Tibial artery (tissue), 4 donors: ENCODE measurements around the gene GAPVD1.

Source experiments
- DNase-seq, 2 donors: peaks; one replicate each; pipeline ENCODE4 v3.0.0-alpha.2; 2019
- H3K27ac ChIP-seq, 2 donors: fragments of 200-600 bp; sonication (generic) in 1 of 2; 1 replicate in 1 of 2; 2 replicates in 1 of 2; pipeline ENCODE4 v1.5.1; 2018 to 2019; ENCODE audit warnings: mild to moderate bottlenecking in 1 of 2
- H3K27me3 ChIP-seq, 2 donors: fragments of 200-600 bp; sonication (generic) in 1 of 2; one replicate each; pipeline versions ENCODE4 v1.5.1 to v1.6.0; 2016 to 2019
- H3K36me3 ChIP-seq, 3 donors: fragments of 200-600 bp; sonication (generic) in 2 of 3; one replicate each; pipeline ENCODE4 v1.5.1; 2016 to 2019; ENCODE audit warnings: mild to moderate bottlenecking in 2 of 3
- H3K4me1 ChIP-seq, 4 donors: fragments of 200-600 bp; sonication (generic) in 2 of 4; 1 replicate in 3 of 4; 2 replicates in 1 of 4; pipeline ENCODE4 v1.5.1; 2016 to 2019
- H3K4me3 ChIP-seq, 2 donors: fragments of 200-600 bp; sonication (generic) in 1 of 2; 1 replicate in 1 of 2; 2 replicates in 1 of 2; pipeline ENCODE4 v1.5.1; 2018 to 2019; ENCODE audit warnings: mild to moderate bottlenecking in 2 of 2
- H3K9me3 ChIP-seq, 3 donors: fragments of 200-600 bp; sonication (generic) in 1 of 3; one replicate each; pipeline ENCODE4 v1.5.1; 2016 to 2019
- intact Hi-C: fragments of 100-400 bp; cut with DNase I; formaldehyde crosslinking; loops from one replicate; pipeline ENCODE4 v1.15.0; 2023; ENCODE audit warnings: low total_unique reads
- TF ChIP-seq, protein P1 (sequence below), 2 experiments: fragments of 200-600 bp in 1 of 2; fragments of 450-650 bp in 1 of 2; IDR thresholded peaks; one replicate each; pipeline ENCODE4 v1.5.1; 2017 to 2019; ENCODE audit warnings: antibody characterized with exemption in 2 of 2, mild to moderate bottlenecking in 1 of 2, moderate library complexity in 1 of 2

Gene GAPVD1

DNA sequence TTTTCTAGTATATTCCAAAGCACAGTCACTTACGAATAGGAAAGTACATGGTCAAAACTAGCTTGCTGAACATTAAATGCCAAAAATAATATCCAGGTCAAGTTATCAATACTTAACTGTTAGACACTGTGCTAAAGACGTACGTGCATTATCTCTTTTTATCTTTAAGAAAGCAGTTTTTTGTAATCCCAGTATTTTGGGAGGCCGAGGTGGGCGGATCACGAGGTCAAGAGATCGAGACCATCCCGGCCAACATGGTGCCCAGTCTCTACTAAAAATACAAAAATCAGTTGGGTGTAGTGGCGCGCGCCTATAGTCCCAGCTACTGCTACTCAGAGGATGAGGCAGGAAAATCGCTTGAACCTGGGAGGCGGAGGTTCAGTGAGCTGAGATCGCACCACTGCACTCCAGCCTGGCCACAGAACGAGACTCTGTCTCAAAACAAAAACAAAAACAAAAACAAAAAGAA lies 17.8 kb upstream of the GAPVD1 start:
- intact Hi-C loops: no loop called here
- Histone ChIP-seq H3K27me3 (no peaks in the 10 kb centered on the region), H3K9me3 (no peaks in the 10 kb centered on the region), H3K4me3 (no peak overlapping the region), H3K4me1 (peaks cover 0 to 28% (median 20%) of the 10 kb centered on the region in 4 donors), H3K27ac (no peak overlapping the region), H3K36me3 (peaks cover 9% of the 10 kb centered on the region in 3 donors)
- TF ChIP-seq, protein P1, sequence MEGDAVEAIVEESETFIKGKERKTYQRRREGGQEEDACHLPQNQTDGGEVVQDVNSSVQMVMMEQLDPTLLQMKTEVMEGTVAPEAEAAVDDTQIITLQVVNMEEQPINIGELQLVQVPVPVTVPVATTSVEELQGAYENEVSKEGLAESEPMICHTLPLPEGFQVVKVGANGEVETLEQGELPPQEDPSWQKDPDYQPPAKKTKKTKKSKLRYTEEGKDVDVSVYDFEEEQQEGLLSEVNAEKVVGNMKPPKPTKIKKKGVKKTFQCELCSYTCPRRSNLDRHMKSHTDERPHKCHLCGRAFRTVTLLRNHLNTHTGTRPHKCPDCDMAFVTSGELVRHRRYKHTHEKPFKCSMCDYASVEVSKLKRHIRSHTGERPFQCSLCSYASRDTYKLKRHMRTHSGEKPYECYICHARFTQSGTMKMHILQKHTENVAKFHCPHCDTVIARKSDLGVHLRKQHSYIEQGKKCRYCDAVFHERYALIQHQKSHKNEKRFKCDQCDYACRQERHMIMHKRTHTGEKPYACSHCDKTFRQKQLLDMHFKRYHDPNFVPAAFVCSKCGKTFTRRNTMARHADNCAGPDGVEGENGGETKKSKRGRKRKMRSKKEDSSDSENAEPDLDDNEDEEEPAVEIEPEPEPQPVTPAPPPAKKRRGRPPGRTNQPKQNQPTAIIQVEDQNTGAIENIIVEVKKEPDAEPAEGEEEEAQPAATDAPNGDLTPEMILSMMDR (IDR thresholded peaks at IDR 0.05): no peak
- no peak for DNase-seq

GRCh38 chr9:125246261-125246667 lies 15.4 kb upstream of the GAPVD1 start:
- Histone ChIP-seq H3K9me3 (no peaks in the 10 kb centered on the region), H3K4me3 (no peak overlapping the region), H3K27me3 (no peaks in the 10 kb centered on the region), H3K36me3 (no peaks in the 10 kb centered on the region), H3K27ac (no peak overlapping the region), H3K4me1 (peaks cover 0 to 13% (median 7%) of the 10 kb centered on the region in 4 donors)
- TF ChIP-seq, protein P1 (IDR thresholded peaks at IDR 0.05): no peak
- DNase-seq: no peak
- intact Hi-C loops: no loop called here

DNA sequence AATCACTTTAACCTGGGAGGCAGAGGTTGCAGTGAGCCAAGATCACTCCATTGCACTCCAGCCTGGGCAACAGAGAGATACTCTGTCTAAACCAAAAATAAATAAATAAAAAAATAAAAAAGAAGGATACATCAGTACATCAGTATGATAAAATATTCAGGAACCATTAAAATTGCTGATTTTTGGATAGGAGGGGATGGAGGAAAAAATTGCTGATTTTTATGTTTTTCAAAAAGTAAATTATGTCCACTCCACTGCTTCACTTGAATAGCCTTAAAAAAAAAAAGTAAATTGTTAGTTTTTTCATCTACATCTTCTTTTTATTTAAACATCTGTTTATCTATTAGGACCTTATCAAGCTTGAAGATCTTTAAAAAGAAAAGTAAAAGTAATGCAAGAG lies 7.4 kb upstream of the GAPVD1 start:
- Histone ChIP-seq H3K4me1 (no peaks in the 10 kb centered on the region), H3K4me3 (no peak overlapping the region), H3K27me3 (peaks cover 0 to 4% of the 10 kb centered on the region in 2 donors), H3K36me3 (no peaks in the 10 kb centered on the region), H3K9me3 (no peaks in the 10 kb centered on the region), H3K27ac (no peak overlapping the region)
- intact Hi-C loops: no loop called here
- no peak for DNase-seq
- TF ChIP-seq, protein P1 (IDR thresholded peaks at IDR 0.05): no peak

DNA sequence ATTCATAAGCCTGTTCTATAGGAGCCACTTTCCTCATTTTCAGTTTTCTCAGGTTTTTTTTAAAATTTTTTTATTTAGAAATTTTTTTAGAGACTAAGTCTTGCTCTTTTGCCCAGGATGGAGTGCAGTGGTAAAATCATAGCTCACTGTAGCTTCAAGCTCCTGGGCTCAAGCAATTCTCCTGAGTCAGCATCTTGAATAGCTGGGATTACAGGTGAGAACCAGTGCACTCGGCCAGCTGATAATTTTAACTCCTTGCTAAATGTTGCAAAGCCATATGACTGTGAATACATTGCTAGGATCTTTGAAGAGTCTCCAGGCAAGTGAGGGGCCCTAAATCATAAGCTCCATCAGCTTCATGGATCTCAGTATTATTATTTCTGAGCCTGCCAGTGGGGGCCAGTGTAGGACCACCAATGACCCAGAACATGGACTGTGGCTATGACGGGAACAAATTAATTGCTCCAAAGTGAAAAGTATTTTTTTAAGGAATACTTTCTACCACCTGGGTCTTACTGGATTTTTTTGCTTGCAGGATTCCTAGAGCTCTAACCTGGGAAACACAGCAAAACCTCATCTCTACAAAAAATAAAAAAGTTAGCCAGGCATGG lies 5.7 kb upstream of the GAPVD1 start:
- Histone ChIP-seq H3K9me3 (no peaks in the 10 kb centered on the region), H3K4me1 (no peaks in the 10 kb centered on the region), H3K36me3 (no peaks in the 10 kb centered on the region), H3K27ac (no peak overlapping the region), H3K27me3 (peaks cover 0 to 4% of the 10 kb centered on the region in 2 donors), H3K4me3 (no peak overlapping the region)
- intact Hi-C loops: no loop called here
- DNase-seq: no peak
- TF ChIP-seq, protein P1 (IDR thresholded peaks at IDR 0.05): peak in 1 of 2 experiments; percentile 28

GRCh38 chr9:125258160-125258785 lies 3.4 kb upstream of the GAPVD1 start:
- H3K4me3 ChIP-seq: no peak overlapping the region
- H3K36me3 ChIP-seq: no peaks in the 10 kb centered on the region
- H3K9me3 ChIP-seq: no peaks in the 10 kb centered on the region
- TF ChIP-seq, protein P1 (IDR thresholded peaks at IDR 0.05): no peak
- H3K4me1 ChIP-seq: peaks cover 0 to 10% (median 9%) of the 10 kb centered on the region in 4 donors
- peaks cover 0 to 4% of the 10 kb centered on the region in 2 donors for H3K27me3 ChIP-seq
- intact Hi-C loops: no loop called here
- no peak for DNase-seq
- H3K27ac ChIP-seq: no peak overlapping the region
